Measurements from ENCODE around the gene CPVL.

The CPVL gene

DNA sequence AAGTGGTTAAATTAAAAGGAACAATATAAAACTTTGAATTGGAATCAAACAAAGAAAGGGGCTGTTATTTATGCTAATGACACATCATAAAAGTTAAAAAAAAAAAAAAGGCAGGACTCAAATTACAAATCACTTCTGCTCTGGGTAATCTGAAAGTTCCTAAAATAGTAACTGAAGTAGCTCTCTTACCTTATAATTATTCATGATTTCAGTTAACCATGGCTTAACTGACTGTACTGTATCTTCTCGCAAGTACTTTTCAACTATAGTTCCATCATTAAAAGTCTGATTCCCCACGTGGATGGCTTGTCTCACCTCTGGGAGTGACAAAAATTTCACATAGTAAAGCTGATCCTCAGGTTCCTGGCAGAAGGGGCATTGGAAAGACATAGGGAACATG lies 82.5 kb downstream of the CPVL start:
- Histone ChIP-seq H3K27me3 (ENCODE audit: insufficient read depth, insufficient read length) (no peaks in the 10 kb centered on the region), H3K4me3 (ENCODE audit: insufficient read length, low read depth) (no peak overlapping the region), H3K9me3 (ENCODE audit: insufficient read depth, low read length) (no peaks in the 10 kb centered on the region), H3K36me3 (ENCODE audit: insufficient read depth, insufficient read length, low read length) (peaks cover 11% of the 10 kb centered on the region), H3K9ac (ENCODE audit: insufficient read length, low read depth) (no peak overlapping the region), H3K4me1 (ENCODE audit: insufficient read depth, insufficient read length) (no peaks in the 10 kb centered on the region)
- no peak for DNase-seq (ENCODE audit: low read depth, low spot score)
- TF ChIP-seq ZNF274 (IDR thresholded peaks at IDR 0.05; ENCODE audit: low read depth, low read length) (no peak), SUZ12 (IDR thresholded peaks at IDR 0.05; ENCODE audit: extremely low read depth, insufficient read depth, insufficient read length) (no peak), YY1 (IDR thresholded peaks at IDR 0.05; ENCODE audit: insufficient read depth, insufficient read length) (no peak)

DNA sequence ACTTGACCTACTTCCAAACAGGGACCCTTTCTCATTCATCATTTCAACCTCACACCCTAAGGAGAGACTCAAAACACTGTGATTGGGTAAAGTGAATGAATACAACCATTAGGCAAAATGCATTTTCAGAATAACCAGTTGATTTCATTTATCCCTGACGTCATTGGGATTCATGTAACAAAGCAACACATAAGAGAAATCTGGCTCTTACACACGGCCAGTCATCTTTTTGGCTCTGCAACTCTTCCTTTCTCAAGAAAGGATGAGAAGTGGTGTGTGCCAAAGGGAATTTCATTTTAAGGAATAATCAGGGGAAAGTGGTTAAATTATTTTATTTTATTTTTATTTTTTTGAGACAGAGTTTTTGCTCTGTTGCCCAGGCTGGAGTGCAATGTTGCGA lies 83.1 kb downstream of the CPVL start:
- no peaks in the 10 kb centered on the region for H3K9me3 ChIP-seq (ENCODE audit: insufficient read depth, low read length)
- peaks cover 11% of the 10 kb centered on the region for H3K36me3 ChIP-seq (ENCODE audit: insufficient read depth, insufficient read length, low read length)
- TF ChIP-seq ZNF274 (IDR thresholded peaks at IDR 0.05; ENCODE audit: low read depth, low read length) = no peak
- no peak for TF ChIP-seq SUZ12 (IDR thresholded peaks at IDR 0.05; ENCODE audit: extremely low read depth, insufficient read depth, insufficient read length)
- TF ChIP-seq YY1 (IDR thresholded peaks at IDR 0.05; ENCODE audit: insufficient read depth, insufficient read length) = no peak
- no peaks in the 10 kb centered on the region for H3K27me3 ChIP-seq (ENCODE audit: insufficient read depth, insufficient read length)
- H3K4me3 ChIP-seq (ENCODE audit: insufficient read length, low read depth) = no peak overlapping the region
- DNase-seq (ENCODE audit: low read depth, low spot score) = no peak
- no peaks in the 10 kb centered on the region for H3K4me1 ChIP-seq (ENCODE audit: insufficient read depth, insufficient read length)
- no peak overlapping the region for H3K9ac ChIP-seq (ENCODE audit: insufficient read length, low read depth)

DNA sequence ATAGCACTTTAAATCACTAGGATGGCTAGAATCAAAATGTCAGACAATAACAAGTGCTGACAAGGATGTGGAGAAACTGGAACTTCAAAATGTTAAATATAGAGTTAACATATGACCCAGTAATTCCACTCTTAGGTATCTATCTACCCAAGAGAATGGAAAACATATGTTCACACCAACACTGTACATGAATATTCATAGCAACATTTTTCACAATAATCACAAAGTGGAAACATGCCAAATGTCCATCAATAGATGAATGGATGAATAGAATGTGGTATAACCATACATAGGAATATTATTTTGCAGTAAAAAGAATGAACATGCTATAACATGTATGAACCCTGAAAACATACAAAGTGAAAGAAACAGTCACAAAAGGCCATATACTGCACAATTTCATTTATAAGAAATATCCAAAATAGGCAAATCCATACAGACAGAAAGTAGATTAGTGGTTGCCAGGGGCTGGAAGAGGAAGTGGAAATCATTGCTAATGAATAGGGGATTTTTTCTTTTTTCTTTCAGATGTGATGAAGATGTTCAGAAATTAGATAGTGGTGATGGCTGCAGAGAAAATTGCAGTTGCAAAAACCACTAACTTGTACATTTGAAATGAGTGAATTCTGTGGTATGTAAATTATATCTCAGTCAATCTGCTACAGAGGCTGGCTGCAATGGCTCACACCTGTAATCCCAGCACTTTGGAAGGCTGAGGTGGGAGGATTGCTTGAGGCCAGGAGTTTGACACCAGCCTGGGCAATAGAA lies 93.0 kb downstream of the CPVL start:
- no peaks in the 10 kb centered on the region for H3K4me1 ChIP-seq (ENCODE audit: insufficient read depth, insufficient read length)
- no peak for DNase-seq (ENCODE audit: low read depth, low spot score)
- H3K9ac ChIP-seq (ENCODE audit: insufficient read length, low read depth) = no peak overlapping the region
- H3K36me3 ChIP-seq (ENCODE audit: insufficient read depth, insufficient read length, low read length) = no peaks in the 10 kb centered on the region
- H3K4me3 ChIP-seq (ENCODE audit: insufficient read length, low read depth) = no peak overlapping the region
- H3K27me3 ChIP-seq (ENCODE audit: insufficient read depth, insufficient read length) = no peaks in the 10 kb centered on the region
- H3K9me3 ChIP-seq (ENCODE audit: insufficient read depth, low read length) = no peaks in the 10 kb centered on the region; the same call in 1 of the 2 replicates
- TF ChIP-seq YY1 (IDR thresholded peaks at IDR 0.05; ENCODE audit: insufficient read depth, insufficient read length) (no peak), SUZ12 (IDR thresholded peaks at IDR 0.05; ENCODE audit: extremely low read depth, insufficient read depth, insufficient read length) (no peak), ZNF274 (IDR thresholded peaks at IDR 0.05; ENCODE audit: low read depth, low read length) (no peak)

DNA sequence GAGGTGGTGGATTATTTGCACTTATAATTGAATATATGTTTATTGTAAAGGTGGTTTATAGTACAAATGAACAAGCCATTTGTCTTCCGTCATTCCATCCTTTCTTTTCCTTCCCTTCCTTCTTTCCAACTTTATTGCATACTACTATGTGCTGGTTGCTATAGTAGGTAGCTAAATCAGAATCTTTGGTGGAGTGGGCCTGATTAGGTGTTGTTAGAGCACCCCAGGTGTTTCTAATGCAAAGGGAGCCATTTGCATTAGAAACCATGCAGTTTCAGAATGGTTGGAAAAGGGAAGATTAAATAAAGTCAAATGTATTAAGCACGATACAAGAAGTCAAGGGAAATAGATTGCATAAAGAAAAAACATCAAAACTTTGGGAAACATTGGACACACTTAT lies 99.4 kb downstream of the CPVL start:
- Histone ChIP-seq H3K4me1 (ENCODE audit: insufficient read depth, insufficient read length) (peaks cover 2% of the 10 kb centered on the region), H3K9me3 (ENCODE audit: insufficient read depth, low read length) (no peaks in the 10 kb centered on the region), H3K27me3 (ENCODE audit: insufficient read depth, insufficient read length) (no peaks in the 10 kb centered on the region), H3K4me3 (ENCODE audit: insufficient read length, low read depth) (no peak overlapping the region), H3K36me3 (ENCODE audit: insufficient read depth, insufficient read length, low read length) (no peaks in the 10 kb centered on the region), H3K9ac (ENCODE audit: insufficient read length, low read depth) (no peak overlapping the region)
- TF ChIP-seq YY1 (IDR thresholded peaks at IDR 0.05; ENCODE audit: insufficient read depth, insufficient read length) (no peak), ZNF274 (IDR thresholded peaks at IDR 0.05; ENCODE audit: low read depth, low read length) (no peak), SUZ12 (IDR thresholded peaks at IDR 0.05; ENCODE audit: extremely low read depth, insufficient read depth, insufficient read length) (no peak)
- DNase-seq (ENCODE audit: low read depth, low spot score) = no peak

DNA sequence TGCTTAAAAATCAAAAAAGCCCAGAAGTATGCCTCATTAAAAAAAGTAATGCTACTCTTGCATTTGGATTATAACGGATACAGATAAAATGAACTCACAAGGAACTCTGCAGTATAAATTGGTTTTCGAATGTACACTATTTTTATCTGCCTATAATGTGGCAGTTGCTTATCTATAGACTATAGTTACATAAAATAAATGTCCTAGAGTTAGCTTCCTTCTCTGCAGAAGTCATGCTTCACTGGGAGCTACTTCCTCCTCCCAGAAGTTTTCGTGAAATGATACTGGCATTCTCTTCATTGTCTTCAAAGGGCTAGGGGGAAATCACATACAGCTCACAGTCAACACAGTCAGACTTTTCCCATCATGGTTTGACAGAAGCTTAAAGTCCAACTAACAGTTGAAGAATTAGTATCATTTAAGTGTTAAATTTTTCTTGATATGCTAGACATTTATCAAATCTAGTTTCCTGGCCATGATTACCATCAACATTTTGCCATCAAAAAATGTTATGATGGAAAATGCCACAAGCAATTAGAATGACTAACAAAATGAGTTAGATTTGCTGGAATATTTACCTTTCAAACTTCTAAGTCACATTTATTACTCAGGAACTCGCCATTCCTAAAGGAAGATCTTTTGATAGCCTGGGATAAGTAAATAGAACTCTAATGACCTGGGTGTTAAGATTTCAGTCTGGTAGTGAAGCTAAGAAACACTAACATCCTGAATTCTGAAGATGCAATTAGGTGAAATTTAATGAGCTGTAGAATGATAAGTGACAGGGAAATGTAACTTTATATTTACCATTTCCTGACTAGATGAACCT lies 100.9 kb downstream of the CPVL start:
- Histone ChIP-seq H3K4me3 (ENCODE audit: insufficient read length, low read depth) (no peak overlapping the region), H3K36me3 (ENCODE audit: insufficient read depth, insufficient read length, low read length) (no peaks in the 10 kb centered on the region), H3K4me1 (ENCODE audit: insufficient read depth, insufficient read length) (peaks cover 2% of the 10 kb centered on the region), H3K27me3 (ENCODE audit: insufficient read depth, insufficient read length) (no peaks in the 10 kb centered on the region), H3K9me3 (ENCODE audit: insufficient read depth, low read length) (no peaks in the 10 kb centered on the region), H3K9ac (ENCODE audit: insufficient read length, low read depth) (no peak overlapping the region)
- TF ChIP-seq ZNF274 (IDR thresholded peaks at IDR 0.05; ENCODE audit: low read depth, low read length) = no peak
- TF ChIP-seq YY1 (IDR thresholded peaks at IDR 0.05; ENCODE audit: insufficient read depth, insufficient read length) = no peak
- no peak for TF ChIP-seq SUZ12 (IDR thresholded peaks at IDR 0.05; ENCODE audit: extremely low read depth, insufficient read depth, insufficient read length)
- DNase-seq (ENCODE audit: low read depth, low spot score) = no peak

DNA sequence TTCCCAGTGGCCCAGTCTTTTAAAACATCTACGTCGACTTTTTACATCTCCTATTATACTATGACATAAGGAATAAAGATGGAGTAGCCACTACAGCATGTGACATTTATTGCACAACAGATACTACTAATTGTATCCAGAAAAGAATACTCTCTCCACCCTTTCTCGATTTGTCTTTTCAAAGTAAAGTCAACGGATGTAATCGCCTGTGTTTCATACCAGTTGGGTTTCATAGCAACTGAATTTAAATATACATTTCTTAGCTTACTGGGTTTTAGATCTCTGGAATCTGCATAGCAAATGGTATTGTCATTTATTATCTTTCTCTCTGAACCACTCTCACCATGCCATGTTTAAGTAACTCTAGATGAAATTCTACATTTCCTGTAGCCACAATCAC lies 101.8 kb downstream of the CPVL start:
- Histone ChIP-seq H3K9me3 (ENCODE audit: insufficient read depth, low read length) (no peaks in the 10 kb centered on the region), H3K36me3 (ENCODE audit: insufficient read depth, insufficient read length, low read length) (no peaks in the 10 kb centered on the region), H3K4me1 (ENCODE audit: insufficient read depth, insufficient read length) (peaks cover 2% of the 10 kb centered on the region), H3K9ac (ENCODE audit: insufficient read length, low read depth) (no peak overlapping the region), H3K4me3 (ENCODE audit: insufficient read length, low read depth) (no peak overlapping the region), H3K27me3 (ENCODE audit: insufficient read depth, insufficient read length) (no peaks in the 10 kb centered on the region)
- DNase-seq (ENCODE audit: low read depth, low spot score) = no peak
- TF ChIP-seq ZNF274 (IDR thresholded peaks at IDR 0.05; ENCODE audit: low read depth, low read length) = no peak
- no peak for TF ChIP-seq SUZ12 (IDR thresholded peaks at IDR 0.05; ENCODE audit: extremely low read depth, insufficient read depth, insufficient read length)
- no peak for TF ChIP-seq YY1 (IDR thresholded peaks at IDR 0.05; ENCODE audit: insufficient read depth, insufficient read length)

DNA sequence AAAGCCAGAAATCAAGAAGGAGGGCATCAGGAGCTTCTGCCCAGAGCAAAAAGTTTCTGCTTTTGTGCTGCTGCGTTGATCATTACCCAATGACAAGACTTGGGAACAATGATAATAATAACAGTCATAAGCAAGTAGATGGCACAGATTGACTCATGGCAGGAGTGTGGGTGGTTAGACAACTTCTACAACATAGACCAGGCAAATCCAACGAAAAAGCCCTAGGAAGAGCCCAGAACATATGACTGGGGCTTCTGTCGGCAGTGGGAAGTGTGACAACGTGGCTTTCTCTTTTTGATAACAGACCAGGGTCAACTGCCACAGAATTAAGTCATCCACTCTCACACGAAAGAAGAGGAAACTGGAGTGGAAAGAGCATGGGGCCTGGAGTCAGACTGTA lies 102.8 kb downstream of the CPVL start:
- Histone ChIP-seq H3K4me3 (ENCODE audit: insufficient read length, low read depth) (no peak overlapping the region), H3K4me1 (ENCODE audit: insufficient read depth, insufficient read length) (peaks cover 2% of the 10 kb centered on the region), H3K27me3 (ENCODE audit: insufficient read depth, insufficient read length) (no peaks in the 10 kb centered on the region), H3K36me3 (ENCODE audit: insufficient read depth, insufficient read length, low read length) (no peaks in the 10 kb centered on the region), H3K9me3 (ENCODE audit: insufficient read depth, low read length) (no peaks in the 10 kb centered on the region), H3K9ac (ENCODE audit: insufficient read length, low read depth) (no peak overlapping the region)
- DNase-seq (ENCODE audit: low read depth, low spot score) = no peak
- TF ChIP-seq ZNF274 (IDR thresholded peaks at IDR 0.05; ENCODE audit: low read depth, low read length) (no peak), YY1 (IDR thresholded peaks at IDR 0.05; ENCODE audit: insufficient read depth, insufficient read length) (no peak), SUZ12 (IDR thresholded peaks at IDR 0.05; ENCODE audit: extremely low read depth, insufficient read depth, insufficient read length) (no peak)
